SK-N-MC (cell line): ENCODE results near the gene AKNA.

Experiments used
- DNase-seq: peaks from one replicate; pipeline ENCODE4 v3.0.0-alpha.2; 2011; ENCODE audit warnings: low read depth, low spot score
- H3K27ac ChIP-seq: fragments of 200-600 bp; sonication (generic); 2 replicates; pipeline ENCODE4 v1.5.1; 2016; ENCODE audit warnings: mixed run types
- H3K36me3 ChIP-seq: fragments of 200-600 bp; sonication (generic); 2 replicates; pipeline ENCODE4 v1.6.1; 2017; ENCODE audit warnings: antibody characterized with exemption, low read length, mixed read lengths; ENCODE audit not compliant: insufficient read depth
- H3K4me3 ChIP-seq: fragments of 200-600 bp; sonication (generic); 2 replicates; pipeline ENCODE4 v1.5.1; 2016
- H3K9ac ChIP-seq: fragments of 200-600 bp; sonication (generic); 2 replicates; pipeline ENCODE4 v1.8.0; 2017; ENCODE audit warnings: mixed run types, mixed read lengths; ENCODE audit not compliant: insufficient read length
- H3K9me3 ChIP-seq: fragments of 200-600 bp; sonication (generic); 2 replicates; pipeline ENCODE4 v1.6.1; 2017; ENCODE audit warnings: low read depth, mild to moderate bottlenecking, antibody characterized with exemption, low read length, moderate library complexity, mixed read lengths
- EZH2 ChIP-seq: fragments of 200-600 bp; sonication (generic); IDR thresholded peaks from one replicate; pipeline ENCODE4 v1.6.1; 2017; ENCODE audit warnings: antibody characterized with exemption
- FOXP2 ChIP-seq: optimal IDR thresholded peaks from 2 replicates; pipeline ENCODE3; 2011; ENCODE audit warnings: mild to moderate bottlenecking, moderate library complexity; ENCODE audit not compliant: insufficient read depth; ENCODE audit errors: extremely low read length, control extremely low read depth
- POLR2AphosphoS5 ChIP-seq: IDR thresholded peaks from 2 replicates; pipeline ENCODE4 v1.6.1; 2012; ENCODE audit warnings: mild to moderate bottlenecking, low read depth, low read length, borderline replicate concordance

Gene AKNA

GRCh38 chr9:114300153-114300845 lies 87.5 kb downstream of the AKNA start:
- no peak overlapping the region for H3K9ac ChIP-seq
- peaks cover 14% of the 10 kb centered on the region for H3K36me3 ChIP-seq
- DNase-seq = no peak
- no peak for TF ChIP-seq FOXP2
- no peak for TF ChIP-seq POLR2AphosphoS5
- TF ChIP-seq EZH2 = no peak
- H3K27ac ChIP-seq = no peak overlapping the region
- H3K4me3 ChIP-seq = no peak overlapping the region
- H3K9me3 ChIP-seq = no peaks in the 10 kb centered on the region

DNA sequence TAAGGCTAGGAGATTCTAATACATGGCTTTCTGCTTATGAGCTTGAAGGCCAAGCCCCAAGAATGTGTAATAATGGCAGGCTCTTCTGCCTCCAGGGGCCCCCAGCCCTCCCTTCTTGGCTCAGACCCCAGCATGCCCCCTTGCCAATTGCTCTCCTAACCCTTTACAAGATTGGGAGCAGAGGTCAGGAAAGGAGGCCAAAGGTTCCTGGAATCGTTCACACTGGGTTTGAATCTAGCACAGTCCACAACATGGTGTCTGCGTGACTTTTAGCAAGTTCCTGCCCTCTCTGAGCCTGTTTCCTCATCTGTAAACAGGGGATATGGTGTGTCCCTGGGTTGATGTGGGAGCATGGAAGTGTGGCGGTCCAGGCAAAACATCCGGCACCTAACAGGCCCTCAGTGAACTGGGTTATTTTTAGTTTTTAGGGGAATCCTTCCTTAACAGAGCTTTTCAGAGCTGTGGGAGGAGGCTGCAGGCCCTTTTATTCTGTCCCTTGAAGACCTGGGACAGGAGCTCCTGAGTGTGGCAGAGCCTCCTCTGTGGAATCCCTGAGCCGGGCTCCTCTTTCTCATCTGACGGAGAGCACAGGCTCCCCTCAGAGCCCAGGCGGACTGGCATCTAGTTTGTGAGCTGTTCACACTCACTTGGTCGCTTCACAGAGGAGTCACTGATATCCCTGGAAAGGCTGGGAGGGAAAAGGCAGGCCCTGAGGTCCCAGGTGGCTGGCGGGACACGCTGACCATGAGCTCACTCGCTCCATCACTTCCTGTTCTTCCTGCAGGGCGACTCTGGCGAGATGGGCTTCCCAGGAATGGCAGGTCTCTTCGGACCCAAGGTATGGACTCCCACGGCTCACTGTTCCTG lies 88.3 kb downstream of the AKNA start:
- TF ChIP-seq EZH2 (no peak), FOXP2 (no peak), POLR2AphosphoS5 (no peak)
- Histone ChIP-seq H3K36me3 (peaks cover 21% of the 10 kb centered on the region), H3K4me3 (no peak overlapping the region), H3K27ac (no peak overlapping the region), H3K9me3 (peaks cover 5% of the 10 kb centered on the region; the same call in 1 of the 2 replicates), H3K9ac (no peak overlapping the region)
- no peak for DNase-seq

DNA sequence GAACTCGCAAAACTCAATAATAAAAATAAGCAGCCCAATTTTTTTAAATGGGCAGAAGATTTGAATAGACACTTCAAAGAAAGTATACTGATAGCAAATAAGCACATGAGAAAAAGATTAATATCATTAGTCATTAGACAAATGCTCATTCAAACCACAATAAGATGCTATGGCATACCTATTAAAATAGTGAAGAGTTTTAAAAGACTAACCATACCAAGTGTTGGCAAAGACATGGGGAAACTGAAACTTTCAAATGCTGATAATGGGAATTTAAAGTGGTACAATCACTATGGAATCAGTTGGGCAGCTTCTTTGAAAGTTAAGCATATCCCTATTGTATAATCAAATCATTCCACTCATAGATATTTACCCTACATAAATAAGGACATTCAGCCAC lies 91.4 kb downstream of the AKNA start:
- H3K9me3 ChIP-seq = peaks cover 9% of the 10 kb centered on the region; the same call in 1 of the 2 replicates
- H3K36me3 ChIP-seq = peaks cover 43% of the 10 kb centered on the region
- no peak for DNase-seq
- H3K4me3 ChIP-seq = no peak overlapping the region
- no peak for TF ChIP-seq EZH2
- TF ChIP-seq POLR2AphosphoS5 = no peak
- no peak for TF ChIP-seq FOXP2
- H3K9ac ChIP-seq = no peak overlapping the region
- no peak overlapping the region for H3K27ac ChIP-seq

GRCh38 chr9:114294664-114295063 lies 93.1 kb downstream of the AKNA start:
- peaks cover 43% of the 10 kb centered on the region for H3K36me3 ChIP-seq
- no peak for DNase-seq
- no peak overlapping the region for H3K9ac ChIP-seq
- peaks cover 9% of the 10 kb centered on the region; the same call in 1 of the 2 replicates for H3K9me3 ChIP-seq
- H3K27ac ChIP-seq = no peak overlapping the region
- H3K4me3 ChIP-seq = no peak overlapping the region
- TF ChIP-seq EZH2 (no peak), FOXP2 (no peak), POLR2AphosphoS5 (no peak)

DNA sequence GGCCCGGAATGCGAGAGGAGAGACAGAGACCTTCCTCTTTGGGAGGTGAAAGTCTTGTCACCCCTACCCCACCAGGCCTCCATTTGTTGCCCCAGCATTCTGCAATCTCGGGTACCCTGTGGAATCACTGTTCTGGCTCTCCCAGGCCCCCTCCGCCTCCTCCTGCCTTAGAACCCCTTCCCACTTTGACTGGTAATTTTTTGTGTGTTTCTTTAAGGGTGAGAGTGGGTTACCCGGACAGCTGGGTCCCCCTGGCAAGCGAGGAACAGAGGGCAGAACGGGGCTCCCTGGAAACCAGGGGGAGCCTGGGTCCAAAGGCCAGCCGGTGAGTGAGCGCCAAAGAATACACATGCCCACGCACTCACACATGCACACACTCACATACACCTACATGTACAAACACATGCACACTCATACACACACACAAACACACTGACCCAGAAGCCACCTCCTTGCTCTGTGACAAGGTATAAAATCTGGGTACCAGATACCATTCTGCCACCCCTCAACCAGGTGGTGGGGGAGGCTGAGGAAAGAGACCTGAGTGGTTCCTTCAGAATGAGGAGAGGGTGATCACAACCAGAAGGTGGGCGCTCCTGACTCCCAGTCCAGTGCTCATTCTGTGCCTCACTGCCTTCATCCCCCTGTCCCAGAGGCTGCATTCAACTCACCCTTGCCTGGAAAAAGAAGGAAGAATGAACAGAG lies 95.7 kb downstream of the AKNA start:
- TF ChIP-seq FOXP2 = no peak
- TF ChIP-seq POLR2AphosphoS5 = no peak
- H3K36me3 ChIP-seq = peaks cover 43% of the 10 kb centered on the region
- no peak overlapping the region for H3K4me3 ChIP-seq
- H3K9me3 ChIP-seq = peaks cover 9% of the 10 kb centered on the region; the same call in 1 of the 2 replicates
- H3K9ac ChIP-seq = no peak overlapping the region
- H3K27ac ChIP-seq = no peak overlapping the region
- DNase-seq = no peak

DNA sequence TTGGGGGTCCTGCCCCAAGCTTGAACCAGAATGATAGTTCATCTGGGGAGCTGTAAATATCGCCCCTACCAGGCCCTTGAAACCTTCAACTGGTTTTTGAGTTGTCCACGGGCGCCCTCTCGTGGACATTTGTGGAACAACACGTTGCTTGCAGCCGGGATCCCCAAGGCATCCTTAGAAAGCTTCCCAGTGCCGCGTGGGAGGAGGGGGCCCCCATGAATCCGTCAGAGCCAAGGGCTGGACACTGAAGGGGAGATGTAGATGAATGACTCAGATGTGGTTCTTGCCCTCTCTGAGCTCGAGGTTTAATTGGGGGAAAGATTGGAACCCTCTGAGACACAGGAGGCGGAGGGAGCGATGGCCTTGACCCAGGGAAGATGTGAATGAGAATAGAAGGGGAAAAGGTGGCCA lies 96.7 kb downstream of the AKNA start:
- Histone ChIP-seq H3K9me3 (peaks cover 9% of the 10 kb centered on the region; the same call in 1 of the 2 replicates), H3K9ac (no peak overlapping the region), H3K4me3 (no peak overlapping the region), H3K27ac (no peak overlapping the region), H3K36me3 (peaks cover 38% of the 10 kb centered on the region)
- no peak for DNase-seq
- TF ChIP-seq FOXP2 = no peak
- no peak for TF ChIP-seq EZH2
- TF ChIP-seq POLR2AphosphoS5 = no peak

DNA sequence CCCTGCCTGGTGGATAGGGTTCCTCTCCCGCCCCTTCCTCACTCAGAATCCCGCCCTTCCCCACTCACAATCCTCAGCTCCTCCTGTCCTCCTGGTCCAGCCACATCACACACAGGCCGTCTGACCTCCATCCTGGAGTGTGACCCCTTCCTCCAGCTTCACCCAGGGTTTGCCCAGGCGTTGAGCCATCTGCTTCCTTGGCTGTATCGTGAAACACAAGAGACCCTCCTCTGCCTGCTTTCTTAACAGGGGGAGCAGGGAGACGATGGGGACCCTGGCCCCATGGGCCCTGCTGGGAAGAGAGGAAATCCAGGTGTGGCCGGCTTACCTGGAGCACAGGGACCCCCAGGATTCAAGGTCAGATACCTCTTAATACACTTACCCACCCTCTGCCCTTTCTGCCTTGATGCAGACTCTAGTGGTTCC lies 97.2 kb downstream of the AKNA start:
- TF ChIP-seq POLR2AphosphoS5 = no peak
- TF ChIP-seq FOXP2 = no peak
- no peak for TF ChIP-seq EZH2
- H3K9me3 ChIP-seq = peaks cover 9% of the 10 kb centered on the region; the same call in 1 of the 2 replicates
- H3K27ac ChIP-seq = no peak overlapping the region
- H3K4me3 ChIP-seq = no peak overlapping the region
- H3K9ac ChIP-seq = no peak overlapping the region
- H3K36me3 ChIP-seq = peaks cover 33% of the 10 kb centered on the region
- no peak for DNase-seq
